Measurements from ENCODE around the gene ARID1B. TPM values are rescaled to one million over a fixed set of nuclear protein-coding genes. Genes with fewer than 3 reads are reported as not detected.

Gene ARID1B
- total and polyA plus RNA-seq, 12 donors: 11.2 to 63.2 (median 52.2) TPM

- 85 to 89% methylated on average over 6 of the region's 6 CpGs for WGBS, 2 donors
- TF ChIP-seq CTCF (IDR thresholded peaks at IDR 0.05): no peak
- H3K4me3 ChIP-seq: no peak overlapping the region
- H3K36me3 ChIP-seq: no peaks in the 10 kb centered on the region
- ATAC-seq (no peak), DNase-seq (no peak)
- no peaks in the 10 kb centered on the region for H3K9me3 ChIP-seq
- no peak overlapping the region for H3K27ac ChIP-seq
- intact Hi-C loops (cut with DNase I): no loop called here
- peaks cover 0 to 63% (median 36%) of the 10 kb centered on the region in 9 donors for H3K4me1 ChIP-seq
- H3K27me3 ChIP-seq: no peaks in the 10 kb centered on the region
These were observed 318.9 kb downstream of the ARID1B start for GRCh38 chr6:157096105-157096504.

DNA sequence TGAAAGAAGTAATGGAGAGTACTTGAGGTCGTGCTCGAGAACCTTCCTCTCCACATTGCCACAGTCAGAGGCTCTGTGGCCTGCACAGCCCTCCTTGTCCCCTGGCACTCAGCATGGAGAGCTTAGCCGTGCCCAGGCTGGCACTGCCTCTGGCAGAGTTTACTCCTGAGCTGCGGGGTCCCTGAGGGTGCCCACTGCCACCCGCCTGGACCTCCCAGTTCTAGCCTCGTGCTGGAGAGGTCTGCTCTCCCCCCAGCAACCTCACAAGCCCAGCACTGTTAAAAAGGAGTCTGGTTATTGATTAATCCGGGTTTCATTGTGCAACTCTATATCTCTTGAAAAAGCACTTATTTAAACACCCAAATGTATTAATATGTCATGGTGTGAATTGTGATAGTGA lies 319.3 kb downstream of the ARID1B start:
- Histone ChIP-seq H3K36me3 (no peaks in the 10 kb centered on the region), H3K27ac (no peak overlapping the region), H3K27me3 (no peaks in the 10 kb centered on the region), H3K4me1 (peaks cover 0 to 63% (median 35%) of the 10 kb centered on the region in 9 donors), H3K4me3 (no peak overlapping the region), H3K9me3 (no peaks in the 10 kb centered on the region)
- ATAC-seq: peak in 6 of 8 donors; percentile 16 to 79 (median 54)
- TF ChIP-seq CTCF (IDR thresholded peaks at IDR 0.05): no peak
- intact Hi-C loops (cut with DNase I): no loop called here
- WGBS, 2 donors: 65 to 66% methylated on average over 7 of the region's 7 CpGs
- no peak for DNase-seq

DNA sequence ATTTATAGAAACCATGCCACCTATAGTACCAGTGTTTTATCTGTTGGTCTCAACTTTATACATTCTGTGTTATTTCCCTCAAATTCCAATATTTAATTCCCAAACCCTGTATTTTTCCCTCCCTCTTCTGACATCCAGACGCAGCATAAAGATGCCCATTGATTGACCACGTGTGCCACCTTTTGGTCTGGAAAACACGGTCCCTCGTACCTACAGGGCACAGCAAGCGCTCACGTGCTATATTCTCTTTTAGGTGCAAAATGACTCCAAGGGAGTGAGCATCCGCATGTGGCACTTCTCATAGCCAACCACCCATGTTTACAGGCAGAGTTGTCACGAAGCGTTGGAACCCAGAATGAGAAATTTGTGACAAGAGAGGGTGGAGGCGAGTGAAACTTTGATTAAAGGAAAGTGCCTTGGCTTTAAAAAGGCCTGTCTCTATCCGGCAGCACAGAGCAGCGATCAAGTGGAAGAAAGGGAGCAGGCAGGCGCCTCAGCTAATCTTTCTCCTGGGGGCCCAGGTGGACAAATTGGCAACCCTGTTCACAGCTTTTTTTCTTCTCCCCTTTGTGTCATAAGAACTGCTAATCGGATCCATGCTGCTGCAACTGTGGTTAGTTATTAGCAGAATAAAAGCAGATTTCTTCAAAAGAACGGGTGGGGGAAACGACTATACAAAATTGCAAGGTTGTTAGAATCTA lies 320.2 kb downstream of the ARID1B start:
- H3K27ac ChIP-seq: no peak overlapping the region

DNA sequence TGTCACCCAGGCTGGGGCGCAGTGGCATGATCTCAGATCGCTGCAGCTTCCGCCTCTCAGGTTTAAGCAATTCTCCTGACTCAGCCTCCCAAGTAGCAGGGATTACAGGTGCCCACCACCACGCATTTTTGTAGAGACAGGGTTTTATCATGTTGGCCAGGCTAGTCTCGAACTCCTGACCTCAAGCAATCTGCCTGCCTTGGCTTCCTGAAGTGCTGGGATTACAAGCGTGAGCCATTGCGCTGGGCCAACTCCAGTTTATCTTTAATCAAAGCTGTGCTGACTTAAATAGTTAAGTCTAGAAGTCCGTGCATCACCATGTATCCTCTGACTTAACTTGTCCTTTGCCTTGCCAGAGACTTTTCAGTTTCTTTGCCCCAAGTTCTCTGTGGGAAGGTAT lies 321.8 kb downstream of the ARID1B start:
- H3K27ac ChIP-seq: no peak overlapping the region
- H3K4me1 ChIP-seq: peaks cover 0 to 44% (median 18%) of the 10 kb centered on the region in 9 donors
- no peak overlapping the region for H3K4me3 ChIP-seq
- H3K36me3 ChIP-seq: peaks cover 0 to under 1% (median 0%) of the 10 kb centered on the region in 9 donors
- intact Hi-C loops (cut with DNase I): no loop called here
- ATAC-seq (no peak), DNase-seq (no peak)
- no peaks in the 10 kb centered on the region for H3K27me3 ChIP-seq
- 90 to 98% methylated on average over 8 of the region's 8 CpGs for WGBS, 2 donors
- no peaks in the 10 kb centered on the region for H3K9me3 ChIP-seq
- TF ChIP-seq CTCF (IDR thresholded peaks at IDR 0.05): no peak

More for the DNA sequence above, 320.2 kb downstream of the ARID1B start:
- Histone ChIP-seq H3K27me3 (no peaks in the 10 kb centered on the region), H3K4me1 (peaks cover 0 to 59% (median 29%) of the 10 kb centered on the region in 9 donors), H3K36me3 (no peaks in the 10 kb centered on the region), H3K9me3 (no peaks in the 10 kb centered on the region), H3K4me3 (no peak overlapping the region)
- TF ChIP-seq CTCF (IDR thresholded peaks at IDR 0.05): no peak
- WGBS, 2 donors: 68 to 79% methylated on average over 16 of the region's 16 CpGs
- intact Hi-C loops (cut with DNase I): no loop called here
- DNase-seq (no peak), ATAC-seq (peak in 1 of 8 donors; percentile 10)

All from heart right ventricle (tissue), 16 donors.